Measurements from ENCODE around the gene TMEM163. TPM values are rescaled to one million over a fixed set of nuclear protein-coding genes. Genes with fewer than 3 reads are reported as not detected.

The TMEM163 gene
- total RNA-seq, 6 experiments from 2014 or later: 0.06 to 0.20 (median 0.07) TPM; not detected in 3

GRCh38 chr2:134600208-134600607 lies 118.6 kb downstream of the TMEM163 start:
- intact Hi-C loops (cut with DNase I): no loop called here
- TF ChIP-seq CTCF (IDR thresholded peaks at IDR 0.05) (no peak), POLR2A (IDR thresholded peaks at IDR 0.05) (no peak)
- Histone ChIP-seq H3K27ac (no peak overlapping the region), H3K9me3 (no peaks in the 10 kb centered on the region), H3K4me1 (no peaks in the 10 kb centered on the region), H3K36me3 (no peaks in the 10 kb centered on the region), H3K27me3 (no peaks in the 10 kb centered on the region), H3K4me3 (no peak overlapping the region)
- DNase-seq: no peak
- 71% methylated on average over 2 of the region's 2 CpGs for WGBS (ENCODE audit: insufficient coverage, low coverage, low lambda C conversion rate, missing lambda C conversion rate)
- ATAC-seq: no peak

- Histone ChIP-seq H3K4me1 (no peaks in the 10 kb centered on the region), H3K4me3 (no peak overlapping the region), H3K27ac (no peak overlapping the region), H3K27me3 (no peaks in the 10 kb centered on the region), H3K36me3 (no peaks in the 10 kb centered on the region), H3K9me3 (no peaks in the 10 kb centered on the region)
- DNase-seq: no peak
- no peak for TF ChIP-seq CTCF (IDR thresholded peaks at IDR 0.05)
- TF ChIP-seq POLR2A (IDR thresholded peaks at IDR 0.05): no peak
- intact Hi-C loops (cut with DNase I): no loop called here
- ATAC-seq: no peak
- 14% methylated on average over 1 of the region's 3 CpGs for WGBS (ENCODE audit: insufficient coverage, low coverage, low lambda C conversion rate, missing lambda C conversion rate)
Measured at GRCh38 chr2:134599236-134599635, 119.6 kb downstream of the TMEM163 start.

DNA sequence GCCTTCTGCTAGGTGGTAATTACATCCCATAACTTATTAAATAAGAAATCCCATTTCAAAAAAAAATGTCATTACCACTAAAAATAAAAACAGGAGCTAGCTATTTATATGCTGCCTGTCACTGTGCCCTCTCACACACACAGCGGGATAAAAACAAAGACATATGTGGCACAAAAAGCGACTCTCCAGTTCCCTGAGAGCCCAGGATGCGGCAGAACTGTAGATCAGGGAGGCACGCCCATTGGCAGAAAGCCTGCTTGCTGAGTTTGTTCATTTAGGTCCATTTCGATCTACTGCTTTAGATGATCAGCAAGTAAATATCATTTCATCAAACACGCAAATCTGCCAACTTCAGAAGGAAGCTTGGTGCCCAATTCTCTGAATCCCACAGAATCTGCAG lies 124.4 kb downstream of the TMEM163 start:
- DNase-seq: no peak
- Histone ChIP-seq H3K9me3 (peaks cover 0 to 4% (median 1%) of the 10 kb centered on the region in 4 donors), H3K4me3 (no peak overlapping the region), H3K4me1 (no peaks in the 10 kb centered on the region), H3K27me3 (no peaks in the 10 kb centered on the region), H3K27ac (no peak overlapping the region), H3K36me3 (no peaks in the 10 kb centered on the region)
- intact Hi-C loops (cut with DNase I): no loop called here
- 52% methylated on average over 6 of the region's 6 CpGs for WGBS (ENCODE audit: insufficient coverage, low coverage, low lambda C conversion rate, missing lambda C conversion rate)
- TF ChIP-seq POLR2A (IDR thresholded peaks at IDR 0.05) (no peak), CTCF (IDR thresholded peaks at IDR 0.05) (no peak)
- ATAC-seq: no peak

GRCh38 chr2:134593519-134593918 lies 125.3 kb downstream of the TMEM163 start:
- Histone ChIP-seq H3K4me3 (no peak overlapping the region), H3K9me3 (peaks cover 0 to 4% (median 1%) of the 10 kb centered on the region in 4 donors), H3K27me3 (no peaks in the 10 kb centered on the region), H3K27ac (no peak overlapping the region), H3K36me3 (no peaks in the 10 kb centered on the region), H3K4me1 (no peaks in the 10 kb centered on the region)
- intact Hi-C loops (cut with DNase I): no loop called here
- ATAC-seq (no peak), DNase-seq (no peak)
- 83% methylated on average over 8 of the region's 8 CpGs for WGBS (ENCODE audit: insufficient coverage, low coverage, low lambda C conversion rate, missing lambda C conversion rate)
- no peak for TF ChIP-seq POLR2A (IDR thresholded peaks at IDR 0.05)
- TF ChIP-seq CTCF (IDR thresholded peaks at IDR 0.05): no peak

DNA sequence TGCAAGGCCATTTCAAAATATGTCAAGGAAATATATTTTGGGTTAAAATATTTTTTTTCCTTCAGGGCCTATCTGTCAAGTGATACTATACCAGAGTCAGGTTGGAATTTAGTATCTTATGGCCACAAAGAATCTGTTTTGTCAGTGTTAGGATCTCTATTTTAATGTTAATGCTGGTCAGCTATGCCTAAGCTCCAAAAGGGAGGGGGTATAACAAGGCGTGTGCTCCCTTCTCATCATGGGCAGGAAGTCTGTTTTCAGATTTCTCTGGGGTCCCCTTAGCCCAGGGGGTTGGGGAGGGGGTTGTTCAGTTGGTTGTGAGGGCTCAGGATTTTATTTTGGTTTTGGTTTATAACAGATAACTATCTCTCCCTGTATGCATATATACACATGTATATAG lies 126.4 kb downstream of the TMEM163 start:
- Histone ChIP-seq H3K27ac (no peak overlapping the region), H3K4me1 (no peaks in the 10 kb centered on the region), H3K9me3 (peaks cover 0 to 4% (median 1%) of the 10 kb centered on the region in 4 donors), H3K27me3 (no peaks in the 10 kb centered on the region), H3K36me3 (no peaks in the 10 kb centered on the region), H3K4me3 (no peak overlapping the region)
- ATAC-seq (no peak), DNase-seq (no peak)
- intact Hi-C loops (cut with DNase I): no loop called here
- 100% methylated on average over 1 of the region's 1 CpG for WGBS (ENCODE audit: insufficient coverage, low coverage, low lambda C conversion rate, missing lambda C conversion rate)
- TF ChIP-seq CTCF (IDR thresholded peaks at IDR 0.05): no peak
- TF ChIP-seq POLR2A (IDR thresholded peaks at IDR 0.05): no peak
